ENCODE data around the gene ZNF267.
A peak's percentile ranks its signal among the peaks of the same experiment; 100 is the strongest.
"Not testable (repeated sequence)": the region's sequence is repeated elsewhere in the genome, so short reads cannot be mapped to it uniquely, and the experiment has no call there.

ZNF267 gene

DNA sequence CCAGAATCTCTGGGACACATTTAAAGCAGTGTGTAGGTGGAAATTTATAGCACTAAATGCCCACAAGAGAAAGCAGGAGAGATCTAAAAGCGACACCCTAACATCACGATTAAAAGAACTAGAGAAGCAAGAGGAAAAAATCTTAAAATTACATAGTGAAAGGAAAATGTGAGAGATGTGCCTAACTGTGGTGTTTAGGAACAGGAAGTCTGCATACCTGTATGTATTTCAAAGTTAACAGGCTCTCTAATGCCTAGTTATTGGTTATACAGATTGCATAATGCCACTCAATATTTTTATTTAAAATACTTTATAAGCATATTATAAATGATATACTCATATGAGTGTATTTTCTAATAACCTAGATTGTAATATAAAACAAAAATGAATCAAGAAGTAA, 25.9 kb downstream of the ZNF267 start (continued):
- TF ChIP-seq, protein P1, sequence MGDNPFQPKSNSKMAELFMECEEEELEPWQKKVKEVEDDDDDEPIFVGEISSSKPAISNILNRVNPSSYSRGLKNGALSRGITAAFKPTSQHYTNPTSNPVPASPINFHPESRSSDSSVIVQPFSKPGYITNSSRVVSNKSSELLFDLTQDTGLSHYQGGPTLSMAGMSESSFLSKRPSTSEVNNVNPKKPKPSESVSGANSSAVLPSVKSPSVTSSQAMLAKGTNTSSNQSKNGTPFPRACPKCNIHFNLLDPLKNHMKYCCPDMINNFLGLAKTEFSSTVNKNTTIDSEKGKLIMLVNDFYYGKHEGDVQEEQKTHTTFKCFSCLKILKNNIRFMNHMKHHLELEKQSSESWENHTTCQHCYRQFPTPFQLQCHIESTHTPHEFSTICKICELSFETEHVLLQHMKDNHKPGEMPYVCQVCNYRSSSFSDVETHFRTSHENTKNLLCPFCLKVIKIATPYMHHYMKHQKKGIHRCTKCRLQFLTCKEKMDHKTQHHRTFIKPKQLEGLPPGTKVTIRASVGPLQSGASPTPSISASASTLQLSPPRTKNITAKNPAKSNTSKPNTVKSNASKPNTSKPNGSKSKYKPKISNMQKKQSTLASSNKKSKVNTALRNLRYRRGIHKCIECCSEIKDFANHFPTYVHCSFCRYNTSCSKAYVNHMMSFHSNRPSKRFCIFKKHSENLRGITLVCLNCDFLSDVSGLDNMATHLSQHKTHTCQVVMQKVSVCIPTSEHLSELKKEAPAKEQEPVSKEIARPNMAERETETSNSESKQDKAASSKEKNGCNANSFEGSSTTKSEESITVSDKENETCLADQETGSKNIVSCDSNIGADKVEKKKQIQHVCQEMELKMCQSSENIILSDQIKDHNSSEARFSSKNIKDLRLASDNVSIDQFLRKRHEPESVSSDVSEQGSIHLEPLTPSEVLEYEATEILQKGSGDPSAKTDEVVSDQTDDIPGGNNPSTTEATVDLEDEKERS (tag by site-specific recombination; IDR thresholded peaks at IDR 0.05), result no peak
- TF ChIP-seq ZNF274 (IDR thresholded peaks at IDR 0.05; ENCODE audit: low read length) (no peak), ZNF274 (tag by site-specific recombination; IDR thresholded peaks at IDR 0.05; ENCODE audit: borderline replicate concordance) (no peak)
- TF ChIP-seq, protein P2, sequence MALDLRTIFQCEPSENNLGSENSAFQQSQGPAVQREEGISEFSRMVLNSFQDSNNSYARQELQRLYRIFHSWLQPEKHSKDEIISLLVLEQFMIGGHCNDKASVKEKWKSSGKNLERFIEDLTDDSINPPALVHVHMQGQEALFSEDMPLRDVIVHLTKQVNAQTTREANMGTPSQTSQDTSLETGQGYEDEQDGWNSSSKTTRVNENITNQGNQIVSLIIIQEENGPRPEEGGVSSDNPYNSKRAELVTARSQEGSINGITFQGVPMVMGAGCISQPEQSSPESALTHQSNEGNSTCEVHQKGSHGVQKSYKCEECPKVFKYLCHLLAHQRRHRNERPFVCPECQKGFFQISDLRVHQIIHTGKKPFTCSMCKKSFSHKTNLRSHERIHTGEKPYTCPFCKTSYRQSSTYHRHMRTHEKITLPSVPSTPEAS (tag by site-specific recombination; IDR thresholded peaks at IDR 0.05), result no peak

DNA sequence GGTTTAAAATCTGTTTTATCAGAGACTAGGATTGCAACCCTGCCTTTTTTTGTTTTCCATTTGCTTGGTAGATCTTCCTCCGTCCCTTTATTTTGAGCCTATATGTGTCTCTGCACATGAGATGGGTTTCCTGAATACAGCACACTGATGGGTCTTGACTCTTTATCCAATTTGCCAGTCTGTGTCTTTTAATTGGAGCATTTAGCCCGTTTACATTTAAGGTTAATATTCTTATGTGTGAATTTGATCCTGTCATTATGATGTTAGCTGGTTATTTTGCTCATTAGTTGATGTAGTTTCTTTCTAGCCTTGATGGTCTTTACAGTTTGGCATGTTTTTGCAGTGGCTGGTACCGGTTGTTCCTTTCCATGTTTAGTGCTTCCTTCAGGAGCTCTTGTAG, 31.0 kb downstream of the ZNF267 start:
- H3K27ac ChIP-seq (ENCODE audit: extremely low read depth, low read depth, low read length); POLR2A ChIA-PET; H3K9me3 ChIP-seq (ENCODE audit: control insufficient read depth, insufficient read depth, low read depth, low read length); CTCF ChIA-PET; H3K36me3 ChIP-seq (ENCODE audit: control insufficient read depth in 2 of 2, insufficient read depth in 1 of 2, low read length in 2 of 2); H3K4me1 ChIP-seq (ENCODE audit: control insufficient read depth, insufficient read depth, low read length); H3K4me3 ChIP-seq (ENCODE audit: low read depth, low read length): not testable (repeated sequence)

DNA sequence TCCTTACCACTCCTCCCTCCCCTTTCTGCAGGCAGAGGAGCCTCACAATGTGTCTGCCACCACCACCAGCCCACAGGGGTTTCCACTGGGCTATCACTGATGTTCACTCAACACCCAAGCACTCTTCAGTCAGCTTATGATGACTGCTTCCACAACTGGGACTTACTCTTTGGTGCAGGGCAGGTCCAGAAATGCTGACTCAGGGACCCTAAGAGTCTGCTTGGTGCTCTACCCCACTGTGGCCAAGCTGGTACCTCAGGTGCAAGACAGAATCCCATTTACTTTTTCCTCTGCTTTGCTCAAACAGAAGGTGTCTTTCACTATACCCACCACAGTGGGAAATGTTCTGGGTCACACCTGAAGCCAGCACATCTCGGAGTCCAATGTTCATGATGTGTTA, 40.1 kb downstream of the ZNF267 start:
- POLR2A ChIA-PET, result no interaction called here
- no peaks in the 10 kb centered on the region for H3K4me1 ChIP-seq (ENCODE audit: control insufficient read depth, insufficient read depth, low read length)
- peaks cover 0 to 53% of the 10 kb centered on the region in 2 experiments; a peak in 1 of 3 replicates for H3K36me3 ChIP-seq (ENCODE audit: control insufficient read depth in 2 of 2, insufficient read depth in 1 of 2, low read length in 2 of 2)
- H3K27ac ChIP-seq (ENCODE audit: extremely low read depth, low read depth, low read length), result no peak overlapping the region
- TF ChIP-seq, protein P3, sequence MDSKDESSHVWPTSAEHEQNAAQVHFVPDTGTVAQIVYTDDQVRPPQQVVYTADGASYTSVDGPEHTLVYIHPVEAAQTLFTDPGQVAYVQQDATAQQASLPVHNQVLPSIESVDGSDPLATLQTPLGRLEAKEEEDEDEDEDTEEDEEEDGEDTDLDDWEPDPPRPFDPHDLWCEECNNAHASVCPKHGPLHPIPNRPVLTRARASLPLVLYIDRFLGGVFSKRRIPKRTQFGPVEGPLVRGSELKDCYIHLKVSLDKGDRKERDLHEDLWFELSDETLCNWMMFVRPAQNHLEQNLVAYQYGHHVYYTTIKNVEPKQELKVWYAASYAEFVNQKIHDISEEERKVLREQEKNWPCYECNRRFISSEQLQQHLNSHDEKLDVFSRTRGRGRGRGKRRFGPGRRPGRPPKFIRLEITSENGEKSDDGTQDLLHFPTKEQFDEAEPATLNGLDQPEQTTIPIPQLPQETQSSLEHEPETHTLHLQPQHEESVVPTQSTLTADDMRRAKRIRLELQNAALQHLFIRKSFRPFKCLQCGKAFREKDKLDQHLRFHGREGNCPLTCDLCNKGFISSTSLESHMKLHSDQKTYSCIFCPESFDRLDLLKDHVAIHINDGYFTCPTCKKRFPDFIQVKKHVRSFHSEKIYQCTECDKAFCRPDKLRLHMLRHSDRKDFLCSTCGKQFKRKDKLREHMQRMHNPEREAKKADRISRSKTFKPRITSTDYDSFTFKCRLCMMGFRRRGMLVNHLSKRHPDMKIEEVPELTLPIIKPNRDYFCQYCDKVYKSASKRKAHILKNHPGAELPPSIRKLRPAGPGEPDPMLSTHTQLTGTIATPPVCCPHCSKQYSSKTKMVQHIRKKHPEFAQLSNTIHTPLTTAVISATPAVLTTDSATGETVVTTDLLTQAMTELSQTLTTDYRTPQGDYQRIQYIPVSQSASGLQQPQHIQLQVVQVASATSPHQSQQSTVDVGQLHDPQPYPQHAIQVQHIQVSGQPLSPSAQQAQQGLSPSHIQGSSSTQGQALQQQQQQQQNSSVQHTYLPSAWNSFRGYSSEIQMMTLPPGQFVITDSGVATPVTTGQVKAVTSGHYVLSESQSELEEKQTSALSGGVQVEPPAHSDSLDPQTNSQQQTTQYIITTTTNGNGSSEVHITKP (tag by site-specific recombination; IDR thresholded peaks at IDR 0.05), result no peak
- TF ChIP-seq ZFP37 (tag by site-specific recombination; IDR thresholded peaks at IDR 0.05) (no peak), ZNF24 (tag by site-specific recombination; IDR thresholded peaks at IDR 0.05) (no peak), EGR2 (tag by site-specific recombination; IDR thresholded peaks at IDR 0.05; ENCODE audit: low read depth) (no peak)
- H3K4me3 ChIP-seq (ENCODE audit: low read depth, low read length), result no peak overlapping the region
- CTCF ChIA-PET, result no interaction called here
- peaks cover 7% of the 10 kb centered on the region for H3K9me3 ChIP-seq (ENCODE audit: control insufficient read depth, insufficient read depth, low read depth, low read length)

DNA sequence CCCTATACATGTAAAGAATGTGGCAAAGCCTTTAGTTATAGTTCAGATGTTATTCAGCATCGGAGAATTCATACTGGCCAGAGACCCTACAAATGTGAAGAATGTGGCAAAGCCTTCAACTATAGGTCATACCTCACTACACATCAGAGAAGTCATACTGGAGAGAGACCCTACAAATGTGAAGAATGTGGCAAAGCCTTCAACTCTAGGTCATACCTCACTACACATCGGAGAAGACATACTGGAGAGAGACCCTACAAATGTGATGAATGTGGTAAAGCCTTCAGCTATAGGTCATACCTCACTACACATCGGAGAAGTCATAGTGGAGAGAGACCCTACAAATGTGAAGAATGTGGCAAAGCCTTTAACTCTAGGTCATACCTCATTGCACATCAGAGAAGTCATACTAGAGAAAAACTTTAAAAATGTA, 42.5 kb downstream of the ZNF267 start:
- Histone ChIP-seq H3K27ac (ENCODE audit: extremely low read depth, low read depth, low read length) (no peak overlapping the region), H3K36me3 (ENCODE audit: control insufficient read depth in 2 of 2, insufficient read depth in 1 of 2, low read length in 2 of 2) (peaks cover 0 to 55% of the 10 kb centered on the region in 2 experiments; a peak in 1 of 3 replicates), H3K4me1 (ENCODE audit: control insufficient read depth, insufficient read depth, low read length) (no peaks in the 10 kb centered on the region), H3K9me3 (ENCODE audit: control insufficient read depth, insufficient read depth, low read depth, low read length) (peaks cover 2% of the 10 kb centered on the region; the same call in 1 of the 2 replicates), H3K4me3 (ENCODE audit: low read depth, low read length) (no peak overlapping the region)
- CTCF ChIA-PET, result no interaction called here
- POLR2A ChIA-PET, result no interaction called here
- TF ChIP-seq ZNF214 (tag by site-specific recombination; IDR thresholded peaks at IDR 0.05; ENCODE audit: borderline replicate concordance), result no peak
- no peak for TF ChIP-seq SCRT2 (tag by site-specific recombination; IDR thresholded peaks at IDR 0.05)
- TF ChIP-seq MEIS1 (CRISPR knock-in tag; IDR thresholded peaks at IDR 0.05; ENCODE audit: borderline replicate concordance), result no peak
- peak; percentile 98 for TF ChIP-seq SETDB1 (IDR thresholded peaks at IDR 0.05; ENCODE audit: insufficient read length, low read length)
- TF ChIP-seq ZNF274 (IDR thresholded peaks at IDR 0.05; ENCODE audit: low read length), result peak; percentile 72
- TF ChIP-seq ZNF274 (tag by site-specific recombination; IDR thresholded peaks at IDR 0.05; ENCODE audit: borderline replicate concordance), result peak; percentile 96
